Breast epithelium (tissue), 3 donors: ENCODE measurements around the gene PLXNA4.

Experiments used
- POLR2A ChIP-seq: fragments of 450-650 bp; IDR thresholded peaks from one replicate; pipeline ENCODE4 v1.6.1; 2016; ENCODE audit warnings: antibody characterized with exemption, mild to moderate bottlenecking, moderate library complexity
- POLR2AphosphoS5 ChIP-seq, 3 donors: sonication (generic); formaldehyde crosslinking; IDR thresholded peaks; one replicate each; pipeline ENCODE4 v1.6.1; 2017; ENCODE audit warnings: antibody characterized with exemption in 3 of 3
- TF ChIP-seq, protein P1 (sequence below), 3 donors: fragments of 450-650 bp; IDR thresholded peaks; one replicate each; pipeline ENCODE4 v1.5.1; 2016 to 2017; ENCODE audit warnings: antibody characterized with exemption in 3 of 3, mild to moderate bottlenecking in 3 of 3, moderate library complexity in 3 of 3

GRCh38 chr7:132117636-132118035 is 458.6 kb downstream of the PLXNA4 start:
- TF ChIP-seq, protein P1, sequence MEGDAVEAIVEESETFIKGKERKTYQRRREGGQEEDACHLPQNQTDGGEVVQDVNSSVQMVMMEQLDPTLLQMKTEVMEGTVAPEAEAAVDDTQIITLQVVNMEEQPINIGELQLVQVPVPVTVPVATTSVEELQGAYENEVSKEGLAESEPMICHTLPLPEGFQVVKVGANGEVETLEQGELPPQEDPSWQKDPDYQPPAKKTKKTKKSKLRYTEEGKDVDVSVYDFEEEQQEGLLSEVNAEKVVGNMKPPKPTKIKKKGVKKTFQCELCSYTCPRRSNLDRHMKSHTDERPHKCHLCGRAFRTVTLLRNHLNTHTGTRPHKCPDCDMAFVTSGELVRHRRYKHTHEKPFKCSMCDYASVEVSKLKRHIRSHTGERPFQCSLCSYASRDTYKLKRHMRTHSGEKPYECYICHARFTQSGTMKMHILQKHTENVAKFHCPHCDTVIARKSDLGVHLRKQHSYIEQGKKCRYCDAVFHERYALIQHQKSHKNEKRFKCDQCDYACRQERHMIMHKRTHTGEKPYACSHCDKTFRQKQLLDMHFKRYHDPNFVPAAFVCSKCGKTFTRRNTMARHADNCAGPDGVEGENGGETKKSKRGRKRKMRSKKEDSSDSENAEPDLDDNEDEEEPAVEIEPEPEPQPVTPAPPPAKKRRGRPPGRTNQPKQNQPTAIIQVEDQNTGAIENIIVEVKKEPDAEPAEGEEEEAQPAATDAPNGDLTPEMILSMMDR (IDR thresholded peaks at IDR 0.05) = no peak
- TF ChIP-seq POLR2AphosphoS5 (IDR thresholded peaks at IDR 0.05) (no peak), POLR2A (no peak)
